Activated CD4-positive, alpha-beta T cell treated with anti-CD3 and anti-CD28 coated beads, Interleukin-2, amount 50 U/mL, for 1 hour (primary cell): Measurements from ENCODE around the gene SLC39A7.

ENCODE experiments used
- DNase-seq: peaks from one replicate; pipeline ENCODE4 v3.0.0-alpha.2; 2020

Gene SLC39A7

GRCh38 chr6:33190504-33191107 lies 10.1 kb upstream of the SLC39A7 start:
- no peak for DNase-seq

DNA sequence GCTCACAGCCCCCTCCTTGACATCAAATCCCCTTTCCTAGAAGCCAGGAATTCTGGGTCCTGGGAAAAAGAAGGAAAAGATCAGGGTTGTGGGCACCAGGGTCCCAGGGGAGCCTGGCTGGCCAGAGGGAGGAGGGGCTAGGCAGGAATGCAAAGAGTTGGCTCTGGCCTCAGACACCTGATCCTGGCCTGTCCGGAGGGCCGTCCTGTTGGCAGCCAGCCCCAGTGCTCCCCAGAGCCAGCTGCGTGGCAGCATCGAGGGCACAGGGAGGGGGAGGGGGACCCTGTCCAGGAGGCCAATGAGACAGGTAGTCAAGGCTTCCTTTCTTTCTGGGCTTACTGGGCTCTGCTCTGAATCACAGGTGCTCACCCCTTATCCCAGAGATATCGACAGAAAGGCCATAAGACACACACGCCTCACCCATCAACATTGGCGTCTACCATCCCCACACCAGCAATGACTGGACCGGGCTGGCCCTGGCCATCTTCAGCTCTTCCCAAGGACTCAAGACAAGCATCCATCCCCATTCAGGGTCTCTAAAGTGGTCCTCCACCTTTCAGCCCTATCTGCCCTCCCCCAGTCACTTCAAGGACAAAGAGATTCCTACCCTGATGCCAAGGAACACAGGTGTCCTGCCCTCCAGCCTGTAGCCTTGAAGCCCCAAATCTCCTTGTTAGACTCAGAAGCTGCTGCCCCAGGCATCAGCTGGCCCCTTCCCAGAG lies 9.1 kb upstream of the SLC39A7 start:
- DNase-seq, result no peak

DNA sequence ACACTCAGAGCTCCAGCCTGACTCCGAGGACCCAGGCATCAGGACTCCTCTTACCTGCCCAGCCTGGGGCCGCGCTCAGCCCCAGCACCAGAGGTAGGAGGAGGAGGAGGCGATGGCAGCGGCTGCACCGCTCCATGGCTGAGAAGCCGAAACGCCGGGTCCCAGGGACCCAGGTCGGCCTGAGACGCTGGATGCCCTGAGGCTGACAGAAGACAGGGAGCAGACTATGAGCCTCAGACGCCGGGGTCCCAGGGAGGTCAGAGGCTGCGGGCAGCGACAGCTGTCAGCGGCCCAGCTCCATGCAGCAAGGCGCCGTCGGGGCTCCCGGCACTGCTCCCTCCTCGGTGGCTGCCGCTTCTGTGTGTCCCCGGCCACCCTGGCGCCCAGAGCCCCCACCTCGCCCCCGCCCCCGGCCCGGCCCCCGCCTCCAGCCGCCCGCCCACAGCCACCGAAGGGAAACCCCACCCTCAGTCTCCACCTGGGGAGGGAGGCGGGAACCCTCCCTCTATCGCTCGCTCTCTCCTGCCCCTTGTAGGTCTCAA lies 8.5 kb upstream of the SLC39A7 start, which contains the start of gene COL11A2:
Gene COL11A2, minus strand, starts transcription at position 363 of the 542 bp plus-strand sequence. Its CDS starts 227 bp downstream, at position 136.
- DNase-seq, result no peak

DNA sequence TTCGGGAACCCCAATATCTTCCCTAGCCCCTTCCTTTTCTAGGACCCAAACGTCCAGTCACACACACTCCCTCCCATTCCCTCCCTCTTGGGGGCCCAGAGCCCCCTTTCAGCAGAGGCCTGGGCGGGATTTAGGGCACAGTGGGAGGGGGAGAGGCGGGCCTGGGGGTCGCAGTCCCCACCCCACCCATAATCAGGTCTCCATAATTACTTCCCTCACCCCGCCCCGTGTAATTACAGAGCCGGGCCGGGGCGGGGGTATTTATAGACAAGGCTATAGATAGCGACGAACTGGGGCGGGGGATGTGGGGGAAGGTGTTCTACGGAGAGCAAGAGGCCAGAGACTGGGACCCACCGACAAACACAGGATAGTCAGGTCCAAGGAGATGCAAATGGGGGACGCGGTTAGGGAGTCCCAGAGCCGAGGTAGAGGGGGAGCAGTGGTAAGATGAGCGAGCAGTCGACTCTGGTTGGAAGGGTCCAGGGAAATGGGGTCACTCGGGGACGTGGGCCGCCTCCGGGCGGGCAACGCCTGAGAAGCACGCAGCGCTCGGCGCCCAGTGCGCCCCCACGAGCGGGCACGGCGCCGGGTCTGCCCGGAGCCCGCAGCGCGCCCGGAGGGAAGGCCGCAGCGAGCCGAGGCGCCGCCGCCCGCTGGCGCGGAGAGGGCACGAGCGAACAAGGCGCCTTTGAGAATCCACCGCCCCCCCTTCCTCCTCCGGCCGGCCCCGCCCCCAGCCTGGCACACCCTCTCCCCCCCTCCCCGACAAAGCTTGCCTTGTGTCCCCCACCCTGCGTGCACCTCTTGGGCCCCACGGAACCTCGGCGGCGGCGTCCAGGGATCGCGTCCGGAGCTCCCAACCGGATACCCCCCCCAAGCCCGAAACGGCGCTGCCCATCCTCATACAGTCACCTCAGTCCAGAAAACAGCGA lies 7.7 kb upstream of the SLC39A7 start:
- no peak for DNase-seq

GRCh38 chr6:33193619-33194018 lies 7.0 kb upstream of the SLC39A7 start:
- DNase-seq, result no peak

GRCh38 chr6:33194431-33194979 lies 6.2 kb upstream of the SLC39A7 start:
- no peak for DNase-seq

DNA sequence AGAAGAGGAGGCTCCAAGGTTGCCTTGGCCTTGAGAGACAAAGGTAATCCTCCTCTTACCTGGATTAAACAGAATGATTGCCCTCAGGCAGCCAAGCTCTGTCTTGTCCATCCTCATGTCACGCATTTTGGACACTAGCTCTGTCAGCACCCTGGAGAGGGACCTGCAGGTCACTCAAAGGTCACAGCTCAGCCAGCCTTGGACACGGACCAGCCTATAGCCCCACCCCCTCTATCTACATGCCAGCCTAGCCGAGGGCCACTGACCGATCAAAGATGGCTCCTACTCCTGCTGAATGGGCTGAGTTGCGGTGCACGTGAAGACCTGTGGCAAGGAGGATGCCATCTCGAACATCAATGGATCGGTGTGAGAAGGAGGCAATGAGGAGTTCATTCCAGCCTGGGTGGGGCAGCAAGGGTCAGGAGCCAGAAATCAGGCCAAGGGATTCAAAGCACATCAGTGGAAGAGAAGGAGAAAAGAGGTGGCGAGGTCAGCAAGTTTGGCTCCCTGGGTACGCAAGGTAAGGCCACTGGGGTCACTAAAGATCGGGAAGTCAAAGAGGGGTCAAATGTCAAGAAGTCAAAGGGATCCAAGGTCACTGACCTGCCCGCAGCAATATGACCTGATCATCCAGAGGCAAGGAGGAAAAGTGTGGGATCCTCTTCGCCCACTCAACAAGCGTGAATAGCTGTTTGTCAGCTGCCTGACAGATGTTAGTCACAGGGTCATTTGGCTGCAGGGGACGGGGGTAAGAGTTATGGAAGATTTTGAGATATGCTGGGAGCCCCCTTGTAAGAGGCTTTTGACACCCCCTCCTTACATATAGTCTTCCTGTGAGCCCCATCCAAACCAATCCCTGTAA lies 5.1 kb upstream of the SLC39A7 start:
- no peak for DNase-seq

DNA sequence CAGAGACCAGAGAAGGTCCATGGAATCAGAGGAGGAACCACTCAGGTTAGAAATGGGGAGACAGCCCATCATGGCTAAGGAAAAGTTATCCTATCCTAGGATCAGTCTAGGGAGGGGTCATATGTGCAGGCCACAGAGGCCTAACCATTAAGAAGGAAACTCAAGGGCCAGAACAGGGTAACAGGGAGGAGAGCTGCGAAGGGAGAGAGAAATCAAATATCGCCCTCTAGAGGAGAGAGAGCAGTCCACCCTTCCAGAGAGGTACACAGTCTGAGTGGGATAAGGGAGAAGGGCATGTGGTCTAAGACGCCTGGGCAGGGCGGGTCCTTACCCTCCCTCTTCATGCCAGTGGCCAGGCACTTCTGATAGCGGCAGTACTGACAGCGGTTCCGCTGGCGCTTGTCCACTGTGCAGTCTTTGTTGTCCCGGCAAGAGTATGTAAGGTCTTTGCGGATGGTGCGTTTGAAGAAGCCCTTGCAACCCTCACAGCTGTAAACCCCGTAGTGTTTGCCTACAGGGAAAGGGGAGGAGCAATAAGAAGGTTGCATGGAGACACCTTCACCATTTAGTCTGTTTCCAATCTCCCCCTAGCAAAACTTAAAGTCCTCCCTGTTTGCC lies 3.1 kb upstream of the SLC39A7 start:
- DNase-seq, result no peak

DNA sequence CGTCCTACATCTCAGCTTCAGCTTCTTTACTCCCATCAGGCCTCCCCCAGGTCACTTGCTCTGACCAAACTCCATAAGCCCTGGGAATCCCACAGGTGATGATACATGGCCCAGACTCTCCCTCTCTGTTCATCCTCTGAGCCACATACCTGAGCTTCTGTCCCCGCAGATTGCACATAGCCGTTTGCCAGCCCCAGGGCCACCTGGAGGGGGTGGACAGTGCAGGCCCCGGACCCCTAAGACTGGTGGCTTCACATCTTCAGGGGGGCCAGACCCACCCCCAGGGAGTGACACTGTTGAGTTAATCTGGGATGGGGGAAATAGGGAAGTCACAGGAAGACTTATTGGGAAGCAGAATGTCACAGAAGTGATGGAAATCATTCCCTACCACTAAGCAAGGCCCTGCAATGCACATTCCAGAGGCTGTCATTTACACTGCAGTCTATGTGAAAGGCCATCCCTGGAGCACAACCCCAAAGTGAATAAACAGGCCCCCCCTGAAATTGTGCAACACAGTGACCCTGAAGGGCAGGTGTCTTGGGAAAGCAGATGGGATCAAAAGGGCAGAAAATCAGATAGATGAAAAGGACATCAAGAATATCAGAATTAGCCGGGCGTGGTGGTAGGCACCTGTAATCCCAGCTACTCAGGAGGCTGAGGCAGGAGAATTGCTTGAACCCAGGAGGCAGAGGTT lies 2.4 kb upstream of the SLC39A7 start:
- no peak for DNase-seq

- DNase-seq, result no peak
Measured at GRCh38 chr6:33198853-33199436, 1.7 kb upstream of the SLC39A7 start.

DNA sequence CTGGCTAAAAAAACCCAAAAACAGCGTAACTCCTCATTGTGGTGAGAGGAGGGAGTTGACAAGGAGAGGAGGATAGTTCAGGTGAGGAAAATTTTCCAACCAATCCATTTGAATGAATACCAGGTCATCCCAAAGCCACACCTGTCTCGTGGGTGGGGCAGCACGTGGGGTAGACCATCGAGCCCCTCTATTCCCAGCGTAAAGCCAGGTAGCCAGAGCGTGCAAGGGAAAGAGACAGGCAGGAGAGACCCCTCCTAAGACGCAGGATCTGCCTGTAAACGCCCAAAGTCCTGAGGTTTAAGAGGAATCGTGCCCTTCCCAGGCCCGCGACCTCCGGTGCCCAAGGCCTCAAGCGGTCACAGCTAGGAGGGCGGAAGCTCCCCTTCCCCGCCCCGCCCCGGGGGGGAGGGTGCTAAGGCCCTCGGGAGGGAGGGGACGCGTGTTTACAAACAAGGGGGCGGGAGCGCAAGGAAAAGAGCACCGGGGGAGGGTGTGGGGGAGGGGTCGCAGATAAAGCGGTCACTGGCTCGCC lies 914 bp upstream of the SLC39A7 start:
- DNase-seq, result no peak

DNA sequence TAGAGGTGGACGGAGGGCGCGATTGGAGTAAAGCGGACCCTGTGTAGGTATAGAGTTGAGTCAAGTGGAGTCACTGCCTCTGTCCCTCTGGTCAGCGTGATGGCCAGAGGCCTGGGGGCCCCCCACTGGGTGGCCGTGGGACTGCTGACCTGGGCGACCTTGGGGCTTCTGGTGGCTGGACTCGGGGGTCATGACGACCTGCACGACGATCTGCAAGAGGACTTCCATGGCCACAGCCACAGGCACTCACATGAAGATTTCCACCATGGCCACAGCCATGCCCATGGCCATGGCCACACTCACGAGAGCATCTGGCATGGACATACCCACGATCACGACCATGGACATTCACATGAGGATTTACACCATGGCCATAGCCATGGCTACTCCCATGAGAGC lies 479 bp downstream of the SLC39A7 start:
- no peak for DNase-seq

GRCh38 chr6:33201935-33202334 lies 1.3 kb downstream of the SLC39A7 start:
- DNase-seq, result no peak

- no peak for DNase-seq
Measured at GRCh38 chr6:33202799-33203198, 2.1 kb downstream of the SLC39A7 start.

DNA sequence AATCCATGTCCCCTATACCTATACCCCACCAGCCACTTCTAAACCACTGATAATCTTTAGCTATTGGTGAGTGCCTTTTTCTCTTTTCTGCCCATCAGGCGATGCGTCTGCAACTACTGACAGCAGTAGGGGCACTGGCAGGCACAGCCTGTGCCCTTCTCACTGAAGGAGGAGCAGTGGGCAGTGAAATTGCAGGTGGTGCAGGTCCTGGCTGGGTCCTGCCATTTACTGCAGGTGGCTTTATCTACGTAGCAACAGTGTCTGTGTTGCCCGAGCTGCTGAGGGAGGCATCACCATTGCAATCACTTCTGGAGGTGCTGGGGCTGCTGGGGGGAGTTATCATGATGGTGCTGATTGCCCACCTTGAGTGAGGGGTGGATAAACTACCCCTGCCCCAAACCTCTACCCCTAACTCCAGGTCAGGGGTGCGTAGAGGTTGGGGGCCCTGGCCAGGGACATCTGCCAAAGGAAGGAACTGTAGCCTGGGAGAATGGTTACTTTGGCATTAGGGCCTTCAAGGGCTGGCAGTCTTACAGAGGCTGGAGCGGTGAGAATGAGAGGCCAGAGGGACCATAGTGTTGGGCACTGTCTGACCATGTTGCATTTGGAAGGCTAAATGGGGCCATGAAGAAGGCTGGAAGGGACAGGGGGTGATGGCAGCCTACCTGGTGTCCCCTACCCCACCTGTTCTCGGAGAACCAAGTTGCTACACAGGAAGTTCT lies 2.9 kb downstream of the SLC39A7 start:
- no peak for DNase-seq

DNA sequence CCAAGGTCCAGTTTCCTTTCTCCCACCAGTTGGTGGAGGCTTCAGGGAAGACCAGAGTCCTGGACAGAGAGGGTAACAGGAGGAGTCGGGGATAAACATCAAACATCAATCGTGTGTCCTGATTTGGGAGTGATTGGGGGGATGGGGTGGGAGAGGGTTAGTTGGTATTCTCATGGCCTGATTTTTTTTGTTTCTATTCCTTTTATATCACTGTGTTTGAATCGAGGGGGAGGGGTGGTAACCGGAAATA lies 3.4 kb downstream of the SLC39A7 start:
- DNase-seq, result no peak

DNA sequence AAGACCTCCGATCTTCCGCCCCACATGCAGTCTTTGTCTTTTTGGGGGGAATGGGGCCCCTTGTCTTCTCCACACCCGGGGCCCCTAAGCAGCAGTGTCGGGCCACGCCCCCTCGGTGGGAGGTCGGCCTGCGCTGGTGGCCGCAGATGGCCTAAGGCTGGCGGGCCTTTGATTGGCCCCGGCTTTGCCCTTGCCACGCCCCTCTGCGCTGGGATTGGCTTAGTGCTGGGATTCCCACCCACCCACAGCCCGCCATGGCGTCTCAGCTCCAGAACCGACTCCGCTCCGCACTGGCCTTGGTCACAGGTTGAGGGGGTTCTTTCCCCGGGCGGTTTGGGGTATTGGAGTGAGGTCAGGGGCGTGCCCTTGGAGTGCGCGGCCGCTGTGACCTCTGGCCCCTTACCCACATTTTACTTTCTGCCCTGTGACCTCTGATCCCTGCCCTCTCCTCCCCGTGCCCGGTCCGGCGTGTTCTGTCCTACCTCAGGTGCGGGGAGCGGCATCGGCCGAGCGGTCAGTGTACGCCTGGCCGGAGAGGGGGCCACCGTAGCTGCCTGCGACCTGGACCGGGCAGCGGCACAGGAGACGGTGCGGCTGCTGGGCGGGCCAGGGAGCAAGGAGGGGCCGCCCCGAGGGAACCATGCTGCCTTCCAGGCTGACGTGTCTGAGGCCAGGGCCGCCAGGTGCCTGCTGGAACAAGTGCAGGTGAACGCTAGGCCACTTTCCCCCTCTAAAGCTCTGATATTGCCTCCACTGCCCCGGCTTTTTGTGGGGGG lies 3.9 kb downstream of the SLC39A7 start, which contains the start of gene HSD17B8:
Gene HSD17B8, plus strand, starts transcription at position 241 of the 776 bp plus-strand sequence. Its CDS starts 14 bp downstream, at position 255.
- peak; percentile 90 for DNase-seq

- no peak for DNase-seq
Measured at GRCh38 chr6:33205191-33206026, 4.7 kb downstream of the SLC39A7 start.
